DND-41 (cell line): ENCODE data around the gene USP6.
A peak's percentile ranks its signal among the peaks of the same experiment; 100 is the strongest.

Experiments used
- ATAC-seq: fragments of 200-7000 bp; cut with Tn5 transposase; 3 replicates; pipeline ENCODE4 v1.9.1; 2021; ENCODE audit warnings: low read depth; ENCODE audit not compliant: insufficient read depth
- DNase-seq: peaks from one replicate; pipeline ENCODE4 v3.0.0-alpha.2; 2020
- H2AFZ ChIP-seq: 2 replicates; pipeline ENCODE4 v1.6.0; 2012; ENCODE audit warnings: low read depth, low read length
- H3K27ac ChIP-seq: 2 replicates; pipeline ENCODE4 v1.5.1; 2012; ENCODE audit warnings: low read length, inconsistent platforms
- H3K27me3 ChIP-seq: fragments of 200-600 bp; sonication (generic); 2 replicates; pipeline ENCODE4 v1.6.0; 2012; ENCODE audit warnings: low read length, mild to moderate bottlenecking, inconsistent platforms; ENCODE audit not compliant: insufficient read depth, poor library complexity
- H3K36me3 ChIP-seq: 2 replicates; pipeline ENCODE4 v1.5.1; 2012; ENCODE audit warnings: low read length, inconsistent platforms; ENCODE audit not compliant: insufficient read depth
- H3K4me1 ChIP-seq: 2 replicates; pipeline ENCODE4 v1.5.1; 2012; ENCODE audit warnings: mild to moderate bottlenecking, low read length; ENCODE audit not compliant: insufficient read depth
- H3K4me2 ChIP-seq: 2 replicates; pipeline ENCODE4 v1.6.0; 2012; ENCODE audit warnings: mild to moderate bottlenecking, moderate library complexity, low read length, inconsistent platforms; ENCODE audit not compliant: insufficient read depth
- H3K4me3 ChIP-seq, 2 experiments: fragments of 200-600 bp in 1 of 2; shearing (Covaris generic) in 1 of 2; 2 replicates each; pipeline ENCODE4 v1.5.1; 2012 to 2016; ENCODE audit warnings: inconsistent platforms in 2 of 2, low read length in 2 of 2, mild to moderate bottlenecking in 2 of 2, low read depth in 1 of 2, moderate library complexity in 1 of 2
- H3K79me2 ChIP-seq: 2 replicates; pipeline ENCODE4 v1.6.0; 2012; ENCODE audit warnings: low read length, inconsistent platforms; ENCODE audit not compliant: insufficient read depth
- H3K9ac ChIP-seq: 2 replicates; pipeline ENCODE4 v1.6.0; 2012; ENCODE audit warnings: low read depth, mild to moderate bottlenecking, inconsistent platforms, low read length, moderate library complexity
- H3K9me3 ChIP-seq: 2 replicates; pipeline ENCODE4 v1.5.1; 2012; ENCODE audit warnings: low read length, moderate library complexity, mild to moderate bottlenecking, inconsistent platforms; ENCODE audit not compliant: insufficient read depth, severe bottlenecking
- H4K20me1 ChIP-seq: 2 replicates; pipeline ENCODE4 v1.6.0; 2012; ENCODE audit warnings: low read length; ENCODE audit not compliant: insufficient read depth
- EZH2 ChIP-seq: IDR thresholded peaks from 3 replicates; pipeline ENCODE4 v1.6.1; 2012; ENCODE audit warnings: borderline replicate concordance, low read depth, mild to moderate bottlenecking, moderate library complexity, low read length, inconsistent platforms; ENCODE audit not compliant: severe bottlenecking
- TF ChIP-seq, protein P1 (sequence below): IDR thresholded peaks from 2 replicates; pipeline ENCODE4 v1.5.1; 2012; ENCODE audit warnings: borderline replicate concordance, low read length, moderate library complexity, mild to moderate bottlenecking; ENCODE audit not compliant: poor library complexity, severe bottlenecking; ENCODE audit errors: extremely low read depth

USP6 gene

DNA sequence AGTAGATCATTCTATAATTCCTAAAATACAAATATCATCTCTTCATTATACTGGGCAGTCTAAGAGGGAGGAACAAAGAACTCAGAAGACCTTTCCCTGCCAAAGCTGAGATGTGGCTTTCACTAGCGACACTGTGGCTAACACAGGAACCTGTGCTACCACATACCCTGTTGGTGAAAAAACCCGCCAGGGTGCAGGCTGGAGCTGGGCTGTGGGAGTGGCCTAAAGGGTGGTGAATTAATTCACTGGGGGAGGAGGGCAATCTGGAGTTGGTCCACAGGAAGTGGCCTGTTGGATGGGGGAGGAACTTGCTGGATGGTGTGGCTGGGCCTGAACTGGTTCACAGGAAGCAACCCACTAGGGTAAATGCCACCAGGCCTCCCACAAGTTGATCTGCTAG is 68.5 kb downstream of the USP6 start:
- H3K4me2 ChIP-seq = no peak overlapping the region
- H3K4me3 ChIP-seq = no peak overlapping the region
- DNase-seq = no peak
- no peaks in the 10 kb centered on the region for H3K4me1 ChIP-seq
- H3K9ac ChIP-seq = no peak overlapping the region
- peaks cover 75% of the 10 kb centered on the region for H3K9me3 ChIP-seq
- no peaks in the 10 kb centered on the region for H4K20me1 ChIP-seq
- no peaks in the 10 kb centered on the region for H3K27me3 ChIP-seq
- ATAC-seq = no peak; the same call in 2 of the 3 replicates
- TF ChIP-seq, protein P1, sequence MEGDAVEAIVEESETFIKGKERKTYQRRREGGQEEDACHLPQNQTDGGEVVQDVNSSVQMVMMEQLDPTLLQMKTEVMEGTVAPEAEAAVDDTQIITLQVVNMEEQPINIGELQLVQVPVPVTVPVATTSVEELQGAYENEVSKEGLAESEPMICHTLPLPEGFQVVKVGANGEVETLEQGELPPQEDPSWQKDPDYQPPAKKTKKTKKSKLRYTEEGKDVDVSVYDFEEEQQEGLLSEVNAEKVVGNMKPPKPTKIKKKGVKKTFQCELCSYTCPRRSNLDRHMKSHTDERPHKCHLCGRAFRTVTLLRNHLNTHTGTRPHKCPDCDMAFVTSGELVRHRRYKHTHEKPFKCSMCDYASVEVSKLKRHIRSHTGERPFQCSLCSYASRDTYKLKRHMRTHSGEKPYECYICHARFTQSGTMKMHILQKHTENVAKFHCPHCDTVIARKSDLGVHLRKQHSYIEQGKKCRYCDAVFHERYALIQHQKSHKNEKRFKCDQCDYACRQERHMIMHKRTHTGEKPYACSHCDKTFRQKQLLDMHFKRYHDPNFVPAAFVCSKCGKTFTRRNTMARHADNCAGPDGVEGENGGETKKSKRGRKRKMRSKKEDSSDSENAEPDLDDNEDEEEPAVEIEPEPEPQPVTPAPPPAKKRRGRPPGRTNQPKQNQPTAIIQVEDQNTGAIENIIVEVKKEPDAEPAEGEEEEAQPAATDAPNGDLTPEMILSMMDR = no peak
- no peak for TF ChIP-seq EZH2
- H3K79me2 ChIP-seq = peaks cover 2% of the 10 kb centered on the region; the same call in 1 of the 2 replicates
- H2AFZ ChIP-seq = no peak overlapping the region
- no peak overlapping the region for H3K27ac ChIP-seq
- peaks cover 23% of the 10 kb centered on the region for H3K36me3 ChIP-seq

DNA sequence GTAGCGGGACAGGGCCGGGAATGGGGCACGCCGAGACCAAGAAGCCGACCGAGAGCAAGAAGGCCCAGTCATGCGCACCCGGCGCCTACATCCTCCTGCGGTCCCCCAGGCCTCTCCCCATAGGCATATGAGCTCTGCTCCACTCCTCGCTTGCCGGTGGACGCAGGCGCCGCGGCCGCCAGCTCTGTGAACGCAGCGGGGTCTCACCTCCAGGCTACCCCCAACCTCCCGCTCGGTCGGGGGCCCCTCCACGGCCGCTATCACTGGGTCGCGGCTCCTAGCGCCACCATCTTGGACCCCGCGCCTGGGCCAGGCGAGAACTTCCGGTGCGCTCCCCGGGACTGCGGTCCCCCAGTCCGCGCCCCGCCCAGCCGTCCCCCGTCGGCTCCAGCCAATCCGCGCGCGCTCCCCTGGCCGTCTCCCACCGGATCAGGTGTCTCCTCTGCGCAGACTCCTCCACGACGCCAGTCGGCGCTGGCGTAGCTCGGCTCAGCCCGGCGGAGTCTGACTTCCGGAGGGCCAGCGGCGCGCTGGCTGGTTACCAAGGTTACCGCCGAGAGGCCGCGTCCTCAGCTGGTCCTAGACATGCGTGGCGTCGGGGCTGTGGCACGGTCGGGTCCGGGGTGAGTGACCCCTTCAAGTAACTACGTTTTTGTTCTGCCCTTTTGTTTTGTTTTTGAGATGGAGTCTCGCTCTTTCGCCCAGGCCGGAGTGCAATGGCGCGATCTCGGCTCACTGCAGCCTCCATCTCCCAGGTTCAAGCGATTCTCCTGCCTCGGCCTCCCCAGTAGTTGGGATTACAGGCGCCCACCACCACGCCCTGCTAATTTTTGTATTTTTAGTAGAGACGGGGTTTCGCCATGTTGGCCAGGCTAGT is 75.9 kb downstream of the USP6 start, which contains the start of gene ZNF594:
Gene ZNF594, minus strand, starts transcription at position 328 of the 877 bp plus-strand sequence. CDS start 7,612 bp downstream, outside the sequence.
- ATAC-seq (peak; percentile 99), DNase-seq (peak; percentile 97)
- H2AFZ ChIP-seq = peak within 1 kb of the TSS; percentile 91
- peaks cover 23% of the 10 kb centered on the region for H3K9me3 ChIP-seq
- H3K4me1 ChIP-seq = peaks cover 26% of the 10 kb centered on the region
- no peaks in the 10 kb centered on the region for H4K20me1 ChIP-seq
- no peaks in the 10 kb centered on the region for H3K27me3 ChIP-seq
- TF ChIP-seq, protein P1 = peak; percentile 96
- no peak for TF ChIP-seq EZH2
- H3K9ac ChIP-seq = peak within 1 kb of the TSS; percentile 77
- H3K4me2 ChIP-seq = peak within 1 kb of the TSS; percentile 84
- peaks cover 37% of the 10 kb centered on the region for H3K79me2 ChIP-seq
- H3K36me3 ChIP-seq = peaks cover 38% of the 10 kb centered on the region
- H3K27ac ChIP-seq = peak within 1 kb of the TSS; percentile 84
- peak within 1 kb of the TSS; percentile 78 to 90 for H3K4me3 ChIP-seq

DNA sequence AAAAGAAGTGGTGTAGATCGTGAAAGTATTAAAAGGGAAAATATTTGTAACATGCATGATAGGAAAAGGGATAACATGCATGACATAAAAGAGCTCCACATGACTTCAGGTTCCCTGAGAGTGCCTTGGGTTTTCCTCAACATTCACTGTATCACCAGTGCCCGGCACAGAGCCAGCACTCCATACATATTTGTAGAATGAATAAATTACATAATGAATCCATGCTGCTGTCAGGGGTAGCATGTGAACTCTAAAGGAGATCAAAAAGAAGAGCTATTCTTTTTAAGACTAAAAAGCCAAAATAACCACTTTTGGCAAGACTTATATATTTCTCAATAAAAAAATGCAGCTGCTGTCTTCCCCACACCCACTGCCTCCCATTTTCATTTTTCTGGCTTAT is 78.5 kb downstream of the USP6 start:
- no peak for DNase-seq
- H3K27me3 ChIP-seq = no peaks in the 10 kb centered on the region
- no peak for ATAC-seq
- no peak overlapping the region for H3K4me2 ChIP-seq
- no peak overlapping the region for H3K9ac ChIP-seq
- H3K27ac ChIP-seq = no peak overlapping the region
- TF ChIP-seq EZH2 = no peak
- TF ChIP-seq, protein P1 = no peak
- no peak overlapping the region for H2AFZ ChIP-seq
- H3K36me3 ChIP-seq = peaks cover 23% of the 10 kb centered on the region
- peaks cover 34% of the 10 kb centered on the region for H3K79me2 ChIP-seq
- no peak overlapping the region for H3K4me3 ChIP-seq
- H3K9me3 ChIP-seq = peaks cover 13% of the 10 kb centered on the region
- H3K4me1 ChIP-seq = peaks cover 26% of the 10 kb centered on the region
- no peaks in the 10 kb centered on the region for H4K20me1 ChIP-seq
